ENCODE data around the gene CHRNA3.
"Not testable (repeated sequence)": the region's sequence is repeated elsewhere in the genome, so short reads cannot be mapped to it uniquely, and the experiment has no call there.

CHRNA3 gene

GRCh38 chr15:78563092-78563491 is 57.7 kb downstream of the CHRNA3 start:
- DNase-seq (ENCODE audit: low read depth in 3 of 3, low spot score in 1 of 3): no peak

DNA sequence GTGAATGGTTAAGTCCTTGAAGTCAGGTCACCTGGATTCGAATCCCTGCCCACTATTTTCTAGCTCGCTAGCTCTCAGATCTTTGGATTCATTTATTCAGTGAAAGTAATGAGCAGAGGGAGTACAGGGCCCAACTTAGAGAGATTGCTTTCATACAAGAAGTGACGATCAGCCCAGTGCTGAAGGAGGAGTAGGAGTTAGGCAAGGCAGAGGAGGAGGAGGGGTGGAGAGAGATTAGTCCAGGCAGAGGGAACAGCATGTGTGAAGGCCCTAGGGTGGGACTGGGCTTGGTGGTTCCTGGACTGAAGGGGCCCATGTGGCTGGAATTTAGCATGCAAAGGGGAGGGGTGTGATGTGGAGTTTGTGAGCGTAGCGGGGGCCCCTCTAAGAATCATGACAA is 59.3 kb downstream of the CHRNA3 start:
- no peak for DNase-seq (ENCODE audit: low read depth in 3 of 3, low spot score in 1 of 3)

- not testable (repeated sequence) for DNase-seq (ENCODE audit: low read depth in 3 of 3, low spot score in 1 of 3)
These were observed 60.6 kb downstream of the CHRNA3 start for GRCh38 chr15:78560201-78560600.

- no peak for DNase-seq (ENCODE audit: low read depth in 3 of 3, low spot score in 1 of 3)
These were observed 68.2 kb downstream of the CHRNA3 start for GRCh38 chr15:78552597-78552996.

DNA sequence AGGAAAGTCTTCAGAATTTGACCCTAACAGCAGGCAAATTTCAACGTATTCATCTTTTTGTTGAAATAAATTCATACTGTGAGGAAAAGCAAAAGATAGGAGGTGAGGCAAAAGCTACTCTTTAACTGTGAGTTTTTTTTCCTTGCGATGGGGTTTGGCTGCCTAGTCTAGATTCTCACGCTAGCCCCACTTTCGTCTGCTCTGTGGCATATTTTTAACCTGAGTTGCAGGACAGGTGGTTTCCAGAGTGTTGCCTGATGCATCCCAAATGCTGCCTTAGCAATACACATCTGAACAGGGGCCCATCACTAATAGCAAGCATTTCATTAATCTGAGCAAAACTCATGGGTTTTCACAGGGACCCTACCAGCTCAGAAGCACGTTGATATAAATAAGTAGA is 68.9 kb downstream of the CHRNA3 start:
- no peak for DNase-seq (ENCODE audit: low read depth in 3 of 3, low spot score in 1 of 3)

GRCh38 chr15:78550815-78551214 is 70.0 kb downstream of the CHRNA3 start:
- no peak for DNase-seq (ENCODE audit: low read depth in 3 of 3, low spot score in 1 of 3)

DNA sequence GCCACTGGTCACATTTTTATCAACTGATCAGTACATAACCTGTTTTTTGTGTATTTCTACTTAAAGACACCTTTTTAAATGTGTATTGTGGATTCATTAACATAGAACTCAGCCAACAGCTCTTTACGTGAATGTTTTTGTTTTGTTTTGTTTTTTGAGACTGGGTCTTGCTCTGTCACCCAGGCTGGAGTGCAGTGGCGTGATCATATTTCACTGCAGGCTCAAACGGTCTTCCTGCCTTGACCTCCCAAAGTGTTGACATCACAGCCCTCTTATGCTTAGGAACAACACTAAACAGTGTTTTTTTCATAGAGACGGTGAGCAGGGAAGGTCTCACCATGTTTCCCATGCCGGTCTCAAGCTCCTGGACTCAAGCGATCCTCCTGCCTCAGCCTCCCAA is 70.6 kb downstream of the CHRNA3 start:
- no peak for DNase-seq (ENCODE audit: low read depth in 3 of 3, low spot score in 1 of 3)
